D721Med (cell line): ENCODE data around the gene GUK1.

Source experiments
- DNase-seq: peaks from one replicate; pipeline ENCODE4 v3.0.0; 2011; ENCODE audit warnings: low spot score; ENCODE audit not compliant: insufficient read length
- FAIRE-seq: peaks from 2 replicates; lab custom pipeline; 2011; peaks lifted over from hg19 to GRCh38; lab: Jason Lieb, UNC
- TF ChIP-seq, protein P1 (sequence below): IDR thresholded peaks from 2 replicates; pipeline ENCODE4 v1.5.1; 2012; ENCODE audit warnings: mild to moderate bottlenecking, control low read depth; ENCODE audit not compliant: insufficient read depth; ENCODE audit errors: missing control alignments

GUK1 gene

DNA sequence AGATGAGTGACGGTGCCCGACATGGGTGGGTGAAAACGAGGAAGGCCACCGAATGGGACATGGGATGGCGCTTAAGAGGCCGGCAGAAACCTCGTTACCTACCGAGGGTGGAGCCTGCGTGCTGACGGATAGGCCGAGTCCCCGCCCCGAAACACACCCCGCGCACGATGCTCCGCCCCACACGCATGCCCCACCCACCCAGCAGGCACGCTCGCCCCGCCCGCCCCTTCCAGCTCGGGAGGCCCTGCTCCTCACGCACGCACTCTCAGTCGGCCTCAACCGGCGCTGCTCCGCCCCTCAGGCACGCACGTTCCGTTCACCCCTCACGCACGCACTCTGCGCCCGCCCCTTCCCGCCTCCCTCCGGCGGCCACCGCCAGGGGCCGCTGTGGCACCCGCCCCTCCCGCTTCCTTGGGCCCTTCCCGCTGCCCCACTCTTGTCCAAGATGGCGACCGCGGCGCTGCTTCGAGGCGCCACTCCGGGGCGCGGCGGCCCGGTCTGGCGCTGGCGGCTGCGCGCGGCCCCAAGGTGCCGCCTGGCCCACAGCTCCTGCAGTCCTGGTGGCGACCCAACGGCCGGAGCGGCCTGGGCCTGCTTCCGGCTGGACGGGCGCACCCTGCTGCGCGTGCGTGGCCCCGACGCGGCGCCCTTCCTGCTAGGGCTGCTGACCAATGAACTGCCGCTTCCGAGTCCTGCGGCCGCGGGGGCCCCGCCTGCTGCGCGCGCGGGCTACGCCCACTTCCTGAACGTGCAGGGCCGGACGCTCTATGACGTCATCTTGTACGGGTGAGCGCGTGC lies 25.5 kb downstream of the GUK1 start, which contains the start of gene IBA57:
IBA57 (plus strand) TSS at position 433 of the 798 bp plus-strand sequence; CDS start at position 446, 13 bp downstream.
- TF ChIP-seq, protein P1, sequence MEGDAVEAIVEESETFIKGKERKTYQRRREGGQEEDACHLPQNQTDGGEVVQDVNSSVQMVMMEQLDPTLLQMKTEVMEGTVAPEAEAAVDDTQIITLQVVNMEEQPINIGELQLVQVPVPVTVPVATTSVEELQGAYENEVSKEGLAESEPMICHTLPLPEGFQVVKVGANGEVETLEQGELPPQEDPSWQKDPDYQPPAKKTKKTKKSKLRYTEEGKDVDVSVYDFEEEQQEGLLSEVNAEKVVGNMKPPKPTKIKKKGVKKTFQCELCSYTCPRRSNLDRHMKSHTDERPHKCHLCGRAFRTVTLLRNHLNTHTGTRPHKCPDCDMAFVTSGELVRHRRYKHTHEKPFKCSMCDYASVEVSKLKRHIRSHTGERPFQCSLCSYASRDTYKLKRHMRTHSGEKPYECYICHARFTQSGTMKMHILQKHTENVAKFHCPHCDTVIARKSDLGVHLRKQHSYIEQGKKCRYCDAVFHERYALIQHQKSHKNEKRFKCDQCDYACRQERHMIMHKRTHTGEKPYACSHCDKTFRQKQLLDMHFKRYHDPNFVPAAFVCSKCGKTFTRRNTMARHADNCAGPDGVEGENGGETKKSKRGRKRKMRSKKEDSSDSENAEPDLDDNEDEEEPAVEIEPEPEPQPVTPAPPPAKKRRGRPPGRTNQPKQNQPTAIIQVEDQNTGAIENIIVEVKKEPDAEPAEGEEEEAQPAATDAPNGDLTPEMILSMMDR: peak; percentile 86
- no peak for FAIRE-seq

DNA sequence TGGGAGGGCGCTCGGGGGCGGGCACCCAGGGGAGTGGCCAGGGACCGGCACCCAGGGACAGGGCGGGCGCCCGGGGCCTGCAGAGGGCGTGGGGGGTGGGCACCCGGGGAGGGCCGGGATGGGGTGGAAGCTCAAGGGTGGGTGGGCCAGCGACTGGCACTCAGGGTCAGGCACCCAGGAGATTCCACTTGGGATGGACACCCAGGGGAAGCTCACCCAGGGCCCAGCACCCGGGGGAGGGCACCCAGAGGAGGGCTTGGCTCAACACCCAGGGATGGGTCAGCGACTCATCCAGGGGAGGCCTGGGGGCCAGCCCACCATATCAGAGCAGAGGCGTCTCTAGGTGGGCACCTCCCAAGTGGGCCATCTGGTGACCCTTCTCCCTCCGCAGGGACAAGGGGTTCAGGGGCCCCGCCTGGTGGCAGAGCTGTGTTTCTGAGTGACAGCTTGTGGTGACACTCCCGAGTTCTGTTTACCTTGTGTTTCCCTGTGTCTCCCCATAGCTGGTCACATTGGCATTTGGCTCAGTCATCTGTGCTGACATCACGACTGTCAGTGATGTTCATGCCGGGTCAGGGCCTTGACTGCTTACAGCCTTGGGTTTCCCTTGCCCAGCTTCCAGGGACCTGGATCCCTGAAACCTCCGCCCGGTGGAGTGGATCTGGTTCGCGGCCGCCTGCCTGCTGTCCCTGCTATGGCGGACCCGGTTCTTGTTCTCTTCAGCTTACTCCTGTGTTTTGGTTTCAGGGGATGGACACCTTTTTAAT lies 26.3 kb downstream of the GUK1 start:
- DNase-seq (peak; percentile 99), FAIRE-seq (no peak)
- TF ChIP-seq, protein P1: peak; percentile 50

More for the DNA sequence above, 25.5 kb downstream of the GUK1 start, which contains the start of gene IBA57:
- DNase-seq: peak; percentile 86

DNA sequence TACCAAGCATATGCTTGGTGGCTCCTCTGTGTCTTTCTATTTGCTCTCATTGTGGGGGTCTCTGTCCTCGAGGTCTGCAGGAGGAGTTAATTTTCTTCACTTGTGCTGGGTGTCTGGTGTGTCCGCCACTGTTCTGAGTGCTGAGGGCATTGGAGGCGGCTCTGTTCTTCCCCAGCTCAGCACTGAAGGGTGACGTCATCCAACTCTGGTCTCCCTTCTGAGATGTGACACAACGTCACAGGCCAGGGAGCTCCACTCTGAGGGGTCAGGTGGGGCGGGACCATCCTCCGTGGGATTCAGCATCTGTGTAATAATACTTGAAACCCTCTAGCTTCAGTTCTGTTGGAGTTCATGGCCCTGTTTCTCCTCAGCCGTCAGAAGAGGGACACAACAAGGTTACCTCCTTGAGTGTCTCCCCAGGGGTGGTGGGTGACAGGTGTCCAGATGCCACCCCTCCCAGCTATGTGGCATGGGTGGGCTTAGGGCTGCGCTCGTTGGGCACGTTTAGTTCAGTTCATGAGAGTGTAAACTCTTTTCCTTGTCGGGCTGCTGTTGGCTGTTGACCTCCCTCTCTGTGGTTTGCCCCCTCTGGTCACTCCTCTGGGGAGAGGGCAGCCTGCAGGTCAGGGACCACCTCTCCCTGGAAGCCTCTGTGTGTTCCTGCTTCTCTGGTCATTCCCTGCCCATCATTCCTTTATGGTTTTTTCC lies 28.6 kb downstream of the GUK1 start:
- no peak for FAIRE-seq
- DNase-seq: no peak
- TF ChIP-seq, protein P1: no peak

DNA sequence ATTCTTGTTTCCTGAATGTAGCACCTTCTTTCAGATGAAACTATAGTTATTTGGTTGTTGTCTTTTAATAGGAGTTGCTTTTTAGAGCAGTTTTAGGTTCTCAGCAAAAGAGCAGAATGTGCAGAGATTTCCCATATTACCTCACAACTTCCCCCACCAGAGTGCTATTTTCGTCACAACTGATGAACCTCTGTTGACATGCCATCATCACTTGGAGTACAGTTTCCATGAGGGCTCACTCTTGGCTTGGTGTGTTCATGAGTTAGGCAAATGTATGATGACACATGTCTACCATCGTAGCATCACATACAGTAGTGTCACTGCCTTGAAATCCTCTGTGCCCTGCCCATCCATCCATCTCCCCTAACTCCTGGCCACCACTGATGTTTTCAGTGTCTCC lies 29.3 kb downstream of the GUK1 start:
- DNase-seq (no peak), FAIRE-seq (no peak)
- TF ChIP-seq, protein P1: no peak

DNA sequence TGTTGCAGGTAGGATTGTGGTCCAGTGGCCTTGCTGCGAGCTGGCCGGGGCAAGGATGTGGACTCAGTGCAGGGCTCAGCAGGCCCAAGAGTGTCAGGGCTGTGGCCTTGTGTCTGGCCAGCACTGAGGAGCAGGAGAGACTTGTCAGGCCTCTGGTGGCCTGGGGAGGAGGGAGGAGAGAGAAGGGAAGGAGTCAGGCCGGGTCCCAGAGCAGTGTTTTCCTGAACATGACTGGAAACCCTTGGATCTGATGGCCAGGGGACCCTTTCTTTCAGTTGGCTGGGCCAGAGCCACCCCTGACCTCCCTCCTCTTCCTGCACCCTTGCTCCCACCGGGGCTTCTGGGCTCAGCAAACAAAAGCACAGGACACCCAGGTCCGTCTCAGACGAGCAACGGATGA lies 30.6 kb downstream of the GUK1 start:
- DNase-seq (no peak), FAIRE-seq (no peak)
- TF ChIP-seq, protein P1: no peak

DNA sequence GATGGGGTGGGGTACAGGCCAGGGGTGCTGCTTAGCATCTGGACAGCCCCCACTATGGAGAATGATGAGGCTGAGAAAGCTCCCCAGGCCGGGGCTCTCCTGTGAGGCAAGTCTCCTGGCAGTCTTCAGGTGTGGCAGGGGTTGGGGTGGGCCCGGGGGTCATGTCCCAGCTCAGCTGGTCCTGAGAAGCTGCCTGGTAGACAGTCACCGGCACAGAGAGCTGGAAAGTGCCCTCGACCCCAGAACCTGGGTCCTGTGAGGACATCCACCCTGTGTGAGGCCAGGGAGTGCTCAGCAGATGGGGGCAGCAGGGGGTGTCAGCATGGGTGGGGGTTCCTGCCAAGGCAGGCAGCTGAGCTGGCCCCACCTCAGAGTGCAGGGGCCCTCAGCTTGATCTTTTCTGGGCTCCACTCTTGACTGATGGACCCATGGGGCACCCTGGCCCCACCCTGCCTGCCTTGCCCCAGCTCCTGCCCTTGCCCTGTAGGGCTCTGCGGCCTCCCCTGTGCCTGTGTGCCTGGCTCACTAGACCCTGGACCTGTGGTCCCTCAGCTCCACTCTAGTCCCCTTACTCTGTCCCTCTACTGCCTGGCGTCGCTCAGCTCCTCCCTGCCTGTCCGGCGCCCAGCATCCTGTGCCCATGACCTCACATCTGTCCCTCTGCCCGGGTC lies 31.3 kb downstream of the GUK1 start:
- DNase-seq: no peak
- no peak for FAIRE-seq
- TF ChIP-seq, protein P1: no peak
